ENCODE results near the gene GPATCH3. TPM values are rescaled to one million over a fixed set of nuclear protein-coding genes. Genes with fewer than 3 reads are reported as not detected.
A peak's percentile ranks its signal among the peaks of the same experiment; 100 is the strongest.

GPATCH3 gene
- total RNA-seq, 1 donor from 2014 or later: 6.1 TPM

- Histone ChIP-seq H3K9ac (no peak overlapping the region), H3F3A (ENCODE audit: low read depth) (no peaks in the 10 kb centered on the region), H3K4me1 (no peaks in the 10 kb centered on the region), H4K20me1 (ENCODE audit: low read depth) (peaks cover 28% of the 10 kb centered on the region), H3K4me2 (no peak overlapping the region), H3K4me3 (no peak overlapping the region), H2AFZ (replicated peaks) (no peak overlapping the region), H3K79me2 (ENCODE audit: low read depth) (peaks cover 61% of the 10 kb centered on the region), H3K27me3 (no peaks in the 10 kb centered on the region), H3K27ac (no peak overlapping the region), H3K36me3 (no peaks in the 10 kb centered on the region), H3K9me3 (ENCODE audit: low read depth) (no peaks in the 10 kb centered on the region)
- Mint-ChIP-seq H3K9me3 (no peaks in the 10 kb centered on the region), H3K27ac (no peak overlapping the region), H3K36me3 (peaks cover 22% of the 10 kb centered on the region), H3K4me1 (no peaks in the 10 kb centered on the region), H3K4me3 (no peak overlapping the region), H3K27me3 (ENCODE audit: insufficient read depth, low read depth) (no peaks in the 10 kb centered on the region)
- TF ChIP-seq, protein P1, sequence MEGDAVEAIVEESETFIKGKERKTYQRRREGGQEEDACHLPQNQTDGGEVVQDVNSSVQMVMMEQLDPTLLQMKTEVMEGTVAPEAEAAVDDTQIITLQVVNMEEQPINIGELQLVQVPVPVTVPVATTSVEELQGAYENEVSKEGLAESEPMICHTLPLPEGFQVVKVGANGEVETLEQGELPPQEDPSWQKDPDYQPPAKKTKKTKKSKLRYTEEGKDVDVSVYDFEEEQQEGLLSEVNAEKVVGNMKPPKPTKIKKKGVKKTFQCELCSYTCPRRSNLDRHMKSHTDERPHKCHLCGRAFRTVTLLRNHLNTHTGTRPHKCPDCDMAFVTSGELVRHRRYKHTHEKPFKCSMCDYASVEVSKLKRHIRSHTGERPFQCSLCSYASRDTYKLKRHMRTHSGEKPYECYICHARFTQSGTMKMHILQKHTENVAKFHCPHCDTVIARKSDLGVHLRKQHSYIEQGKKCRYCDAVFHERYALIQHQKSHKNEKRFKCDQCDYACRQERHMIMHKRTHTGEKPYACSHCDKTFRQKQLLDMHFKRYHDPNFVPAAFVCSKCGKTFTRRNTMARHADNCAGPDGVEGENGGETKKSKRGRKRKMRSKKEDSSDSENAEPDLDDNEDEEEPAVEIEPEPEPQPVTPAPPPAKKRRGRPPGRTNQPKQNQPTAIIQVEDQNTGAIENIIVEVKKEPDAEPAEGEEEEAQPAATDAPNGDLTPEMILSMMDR (IDR thresholded peaks at IDR 0.05): no peak
- TF ChIP-seq EZH2 (IDR thresholded peaks at IDR 0.05) (no peak), EZH2phosphoT487 (IDR thresholded peaks at IDR 0.05) (no peak)
- no peak for DNase-seq (ENCODE audit: low spot score)
These were observed 36.6 kb upstream of the GPATCH3 start for GRCh38 chr1:26936823-26937222.

- peaks cover 33% of the 10 kb centered on the region for H3K36me3 Mint-ChIP-seq
These were observed 32.3 kb upstream of the GPATCH3 start for GRCh38 chr1:26932531-26932930.

GRCh38 chr1:26923711-26924110 lies 23.4 kb upstream of the GPATCH3 start:
- H3K27me3 ChIP-seq: no peaks in the 10 kb centered on the region
- peaks cover 23% of the 10 kb centered on the region for H3K4me1 Mint-ChIP-seq
- peaks cover 68% of the 10 kb centered on the region for H3K79me2 ChIP-seq (ENCODE audit: low read depth)
- H3K4me2 ChIP-seq: no peak overlapping the region
- H4K20me1 ChIP-seq (ENCODE audit: low read depth): peaks cover 30% of the 10 kb centered on the region
- peaks cover 4% of the 10 kb centered on the region for H3K27me3 Mint-ChIP-seq (ENCODE audit: insufficient read depth, low read depth)
- H3F3A ChIP-seq (ENCODE audit: low read depth): peaks cover 9% of the 10 kb centered on the region
- H3K36me3 Mint-ChIP-seq: peaks cover 26% of the 10 kb centered on the region
- no peak overlapping the region for H3K4me3 ChIP-seq
- peaks cover 6% of the 10 kb centered on the region for H3K4me1 ChIP-seq
- no peaks in the 10 kb centered on the region for H3K9me3 Mint-ChIP-seq
- H3K4me3 Mint-ChIP-seq: no peak overlapping the region
- H3K36me3 ChIP-seq: peaks cover 15% of the 10 kb centered on the region
- no peak overlapping the region for H3K27ac Mint-ChIP-seq
- H3K9me3 ChIP-seq (ENCODE audit: low read depth): no peaks in the 10 kb centered on the region
- no peak overlapping the region for H3K27ac ChIP-seq
- H3K9ac ChIP-seq: no peak overlapping the region
- H2AFZ ChIP-seq (replicated peaks): no peak overlapping the region
- no peak for DNase-seq (ENCODE audit: low spot score)
- no peak for TF ChIP-seq EZH2phosphoT487 (IDR thresholded peaks at IDR 0.05)

More at GRCh38 chr1:26932531-26932930, 32.3 kb upstream of the GPATCH3 start:
- no peak for DNase-seq (ENCODE audit: low spot score)
- Histone ChIP-seq H3K4me1 (no peaks in the 10 kb centered on the region), H3K27me3 (no peaks in the 10 kb centered on the region), H3K79me2 (ENCODE audit: low read depth) (peaks cover 79% of the 10 kb centered on the region), H3F3A (ENCODE audit: low read depth) (peaks cover 4% of the 10 kb centered on the region), H2AFZ (replicated peaks) (no peak overlapping the region), H3K4me3 (no peak overlapping the region), H3K9ac (no peak overlapping the region), H3K4me2 (no peak overlapping the region), H3K9me3 (ENCODE audit: low read depth) (no peaks in the 10 kb centered on the region), H3K36me3 (peaks cover 12% of the 10 kb centered on the region), H3K27ac (no peak overlapping the region), H4K20me1 (ENCODE audit: low read depth) (peaks cover 7% of the 10 kb centered on the region)
- Mint-ChIP-seq H3K4me3 (no peak overlapping the region), H3K4me1 (no peaks in the 10 kb centered on the region), H3K27ac (no peak overlapping the region), H3K27me3 (ENCODE audit: insufficient read depth, low read depth) (no peaks in the 10 kb centered on the region), H3K9me3 (no peaks in the 10 kb centered on the region)
- TF ChIP-seq, protein P1 (IDR thresholded peaks at IDR 0.05): no peak
- no peak for TF ChIP-seq EZH2 (IDR thresholded peaks at IDR 0.05)
- no peak for TF ChIP-seq EZH2phosphoT487 (IDR thresholded peaks at IDR 0.05)

GRCh38 chr1:26922901-26923300 lies 22.6 kb upstream of the GPATCH3 start:
- Histone ChIP-seq H3K36me3 (peaks cover 7% of the 10 kb centered on the region), H3K4me2 (peak overlapping the region; percentile 86), H3F3A (ENCODE audit: low read depth) (peaks cover 9% of the 10 kb centered on the region), H3K79me2 (ENCODE audit: low read depth) (peaks cover 60% of the 10 kb centered on the region), H4K20me1 (ENCODE audit: low read depth) (peaks cover 30% of the 10 kb centered on the region), H3K27ac (no peak overlapping the region), H3K4me1 (peaks cover 6% of the 10 kb centered on the region), H3K9me3 (ENCODE audit: low read depth) (no peaks in the 10 kb centered on the region), H2AFZ (replicated peaks) (no peak overlapping the region), H3K9ac (no peak overlapping the region), H3K27me3 (no peaks in the 10 kb centered on the region), H3K4me3 (peak overlapping the region; percentile 69)
- TF ChIP-seq, protein P1 (IDR thresholded peaks at IDR 0.05): no peak
- no peak for TF ChIP-seq EZH2 (IDR thresholded peaks at IDR 0.05)
- no peak for TF ChIP-seq EZH2phosphoT487 (IDR thresholded peaks at IDR 0.05)
- Mint-ChIP-seq H3K4me1 (peaks cover 23% of the 10 kb centered on the region), H3K27me3 (ENCODE audit: insufficient read depth, low read depth) (peaks cover 4% of the 10 kb centered on the region), H3K4me3 (peak overlapping the region; percentile 96), H3K27ac (no peak overlapping the region), H3K9me3 (no peaks in the 10 kb centered on the region), H3K36me3 (peaks cover 20% of the 10 kb centered on the region)
- DNase-seq (ENCODE audit: low spot score): no peak

Measured in neural progenitor cell (in vitro differentiated cells).